ENCODE measurements around the gene ATP6V0C. TPM values are rescaled to one million over a fixed set of nuclear protein-coding genes. Genes with fewer than 3 reads are reported as not detected.

Gene ATP6V0C
- total RNA-seq, 4 donors from 2014 or later, result 63.1 to 218 (median 126) TPM

DNA sequence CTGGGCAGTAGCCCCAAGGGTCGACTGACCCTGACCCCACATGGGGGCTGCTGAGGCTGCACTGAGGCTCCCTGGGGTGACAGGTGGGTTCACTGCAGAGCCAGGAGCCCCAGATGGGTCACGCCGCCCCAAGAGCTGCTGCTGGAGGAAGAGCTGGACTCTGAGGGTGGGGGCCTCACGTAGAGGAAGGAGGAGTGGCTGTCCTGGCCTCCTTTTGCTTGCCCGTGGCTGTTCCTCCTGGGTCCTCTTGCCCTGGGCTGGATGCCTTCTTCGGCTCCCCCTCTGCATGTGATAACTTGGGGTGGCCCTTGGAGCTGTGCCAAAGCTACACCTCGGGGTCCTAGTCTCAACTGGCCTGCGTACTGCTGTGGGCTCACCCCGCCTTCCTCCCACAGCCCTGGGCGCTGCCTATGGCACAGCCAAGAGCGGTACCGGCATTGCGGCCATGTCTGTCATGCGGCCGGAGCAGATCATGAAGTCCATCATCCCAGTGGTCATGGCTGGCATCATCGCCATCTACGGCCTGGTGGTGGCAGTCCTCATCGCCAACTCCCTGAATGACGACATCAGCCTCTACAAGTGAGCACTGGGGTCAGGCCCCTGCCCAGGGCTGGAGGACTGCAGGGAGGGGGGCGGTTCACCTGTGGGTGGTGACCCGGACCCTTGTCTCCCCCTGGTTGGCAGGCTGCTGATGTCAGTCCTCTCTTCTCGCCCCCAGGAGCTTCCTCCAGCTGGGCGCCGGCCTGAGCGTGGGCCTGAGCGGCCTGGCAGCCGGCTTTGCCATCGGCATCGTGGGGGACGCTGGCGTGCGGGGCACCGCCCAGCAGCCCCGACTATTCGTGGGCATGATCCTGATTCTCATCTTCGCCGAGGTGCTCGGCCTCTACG is 5.3 kb downstream of the ATP6V0C start:
- intact Hi-C loops (cut with DNase I; ENCODE audit: low total_unique reads), result no loop called here
- no peak for TF ChIP-seq POLR2A (IDR thresholded peaks at IDR 0.05)
- DNase-seq (ENCODE audit: low spot score in 2 of 2), result peak in 1 of 2 donors; percentile 88
- no peak overlapping the region for H3K4me3 ChIP-seq (ENCODE audit: low read depth, poor library complexity, severe bottlenecking)
- 75 to 82% methylated on average over 38 to 39 of the region's 39 CpGs for WGBS, 2 donors

DNA sequence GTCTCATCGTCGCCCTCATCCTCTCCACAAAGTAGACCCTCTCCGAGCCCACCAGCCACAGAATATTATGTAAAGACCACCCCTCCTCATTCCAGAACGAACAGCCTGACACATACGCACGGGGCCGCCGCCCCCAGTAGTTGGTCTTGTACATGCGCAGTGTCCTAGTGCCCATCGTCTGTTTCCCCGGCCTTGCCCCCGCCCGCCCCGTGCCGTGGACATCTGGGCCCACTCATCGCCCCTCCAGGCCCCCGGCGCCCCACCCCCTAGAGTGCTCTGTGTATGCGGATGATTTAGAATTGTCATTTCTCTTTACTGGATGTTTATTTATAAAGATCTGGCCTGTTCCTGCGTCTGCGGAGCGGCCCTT is 5.9 kb downstream of the ATP6V0C start:
- intact Hi-C loops (cut with DNase I; ENCODE audit: low total_unique reads), result no loop called here
- H3K4me3 ChIP-seq (ENCODE audit: low read depth, poor library complexity, severe bottlenecking), result no peak overlapping the region
- DNase-seq (ENCODE audit: low spot score in 2 of 2), result no peak
- WGBS, 2 donors, result 30 to 46% methylated on average over 18 to 21 of the region's 22 CpGs
- no peak for TF ChIP-seq POLR2A (IDR thresholded peaks at IDR 0.05)
- TF ChIP-seq, protein P1, sequence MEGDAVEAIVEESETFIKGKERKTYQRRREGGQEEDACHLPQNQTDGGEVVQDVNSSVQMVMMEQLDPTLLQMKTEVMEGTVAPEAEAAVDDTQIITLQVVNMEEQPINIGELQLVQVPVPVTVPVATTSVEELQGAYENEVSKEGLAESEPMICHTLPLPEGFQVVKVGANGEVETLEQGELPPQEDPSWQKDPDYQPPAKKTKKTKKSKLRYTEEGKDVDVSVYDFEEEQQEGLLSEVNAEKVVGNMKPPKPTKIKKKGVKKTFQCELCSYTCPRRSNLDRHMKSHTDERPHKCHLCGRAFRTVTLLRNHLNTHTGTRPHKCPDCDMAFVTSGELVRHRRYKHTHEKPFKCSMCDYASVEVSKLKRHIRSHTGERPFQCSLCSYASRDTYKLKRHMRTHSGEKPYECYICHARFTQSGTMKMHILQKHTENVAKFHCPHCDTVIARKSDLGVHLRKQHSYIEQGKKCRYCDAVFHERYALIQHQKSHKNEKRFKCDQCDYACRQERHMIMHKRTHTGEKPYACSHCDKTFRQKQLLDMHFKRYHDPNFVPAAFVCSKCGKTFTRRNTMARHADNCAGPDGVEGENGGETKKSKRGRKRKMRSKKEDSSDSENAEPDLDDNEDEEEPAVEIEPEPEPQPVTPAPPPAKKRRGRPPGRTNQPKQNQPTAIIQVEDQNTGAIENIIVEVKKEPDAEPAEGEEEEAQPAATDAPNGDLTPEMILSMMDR (IDR thresholded peaks at IDR 0.05), result no peak

DNA sequence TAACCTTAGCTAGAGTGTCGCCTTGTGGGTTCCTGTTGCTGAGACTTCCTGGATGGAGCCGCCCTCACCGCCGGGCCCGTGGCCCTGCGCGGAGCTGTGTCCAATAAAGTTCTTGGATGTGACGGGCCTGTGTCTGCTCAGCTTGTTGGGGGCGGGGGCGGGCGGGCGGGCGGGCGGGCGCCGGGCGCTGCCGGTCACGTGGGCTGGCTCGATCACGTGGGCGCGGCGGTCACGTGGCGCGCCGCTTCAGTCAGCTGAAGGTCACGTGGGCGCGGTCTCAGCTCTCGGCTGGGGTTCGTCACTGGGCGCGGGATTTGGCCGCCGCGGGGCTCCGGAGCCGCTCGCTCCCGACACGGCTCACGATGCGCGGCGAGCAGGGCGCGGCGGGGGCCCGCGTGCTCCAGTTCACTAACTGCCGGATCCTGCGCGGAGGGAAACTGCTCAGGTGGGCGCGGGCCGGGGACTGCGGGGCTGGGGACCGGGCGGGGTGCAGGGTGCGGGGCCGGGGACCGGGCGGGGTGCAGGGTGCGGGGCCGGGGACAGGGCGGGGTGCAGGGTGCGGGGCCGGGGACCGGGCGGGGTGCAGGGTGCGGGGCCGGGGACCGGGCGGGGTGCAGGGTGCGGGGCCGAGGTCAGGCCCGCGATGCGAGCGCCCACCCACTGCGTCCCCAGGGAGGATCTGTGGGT is 6.5 kb downstream of the ATP6V0C start, which contains the start of gene AMDHD2:
Gene AMDHD2, plus strand, starts transcription at position 275 of the 687 bp plus-strand sequence. Its CDS starts 88 bp downstream, at position 363.
- TF ChIP-seq, protein P1 (IDR thresholded peaks at IDR 0.05), result no peak
- TF ChIP-seq POLR2A (IDR thresholded peaks at IDR 0.05), result no peak
- intact Hi-C loops (cut with DNase I; ENCODE audit: low total_unique reads), result no loop called here
- WGBS, 2 donors, result 0 to 2% methylated on average over 8 to 30 of the region's 83 CpGs
- H3K4me3 ChIP-seq (ENCODE audit: low read depth, poor library complexity, severe bottlenecking), result peak within 1 kb of the TSS; percentile 38
- DNase-seq (ENCODE audit: low spot score in 2 of 2), result peak; percentile 90 to 98

DNA sequence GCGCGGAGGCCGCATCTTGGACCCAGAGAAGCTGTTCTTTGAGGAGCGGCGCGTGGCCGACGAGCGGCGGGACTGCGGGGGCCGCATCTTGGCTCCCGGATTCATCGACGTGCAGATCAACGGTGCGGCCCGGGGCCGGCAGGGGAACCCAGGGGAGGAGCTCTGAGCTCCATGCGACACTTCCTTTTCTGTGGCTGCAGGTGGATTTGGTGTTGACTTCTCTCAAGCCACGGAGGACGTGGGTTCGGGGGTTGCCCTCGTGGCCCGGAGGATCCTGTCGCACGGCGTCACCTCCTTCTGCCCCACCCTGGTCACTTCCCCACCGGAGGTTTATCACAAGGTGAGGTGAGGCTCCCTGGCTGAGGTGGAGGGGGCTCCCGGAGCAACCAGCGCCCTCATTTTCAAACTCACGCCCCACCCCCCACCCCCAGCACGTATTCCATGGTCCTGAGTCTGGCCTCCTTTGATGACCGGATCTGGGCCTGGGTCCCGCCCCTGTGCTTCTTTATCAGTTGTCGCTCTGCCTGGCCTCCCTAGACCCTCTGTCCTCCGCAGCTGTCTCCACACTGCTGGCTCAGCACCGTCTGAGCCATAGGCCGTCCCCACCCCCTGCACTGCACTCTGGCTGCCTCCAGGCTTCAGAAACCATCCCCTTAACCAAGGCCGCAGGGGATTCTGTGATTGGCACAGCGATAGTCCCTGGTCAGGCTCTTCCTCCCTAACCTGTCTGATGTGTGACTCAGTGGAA is 7.2 kb downstream of the ATP6V0C start:
- WGBS, 2 donors, result 14 to 16% methylated on average over 40 to 41 of the region's 41 CpGs
- TF ChIP-seq, protein P1 (IDR thresholded peaks at IDR 0.05), result no peak
- TF ChIP-seq POLR2A (IDR thresholded peaks at IDR 0.05), result no peak
- peak overlapping the region; percentile 38 for H3K4me3 ChIP-seq (ENCODE audit: low read depth, poor library complexity, severe bottlenecking)
- intact Hi-C loops (cut with DNase I; ENCODE audit: low total_unique reads), result no loop called here
- peak in 1 of 2 donors; percentile 91 for DNase-seq (ENCODE audit: low spot score in 2 of 2)

DNA sequence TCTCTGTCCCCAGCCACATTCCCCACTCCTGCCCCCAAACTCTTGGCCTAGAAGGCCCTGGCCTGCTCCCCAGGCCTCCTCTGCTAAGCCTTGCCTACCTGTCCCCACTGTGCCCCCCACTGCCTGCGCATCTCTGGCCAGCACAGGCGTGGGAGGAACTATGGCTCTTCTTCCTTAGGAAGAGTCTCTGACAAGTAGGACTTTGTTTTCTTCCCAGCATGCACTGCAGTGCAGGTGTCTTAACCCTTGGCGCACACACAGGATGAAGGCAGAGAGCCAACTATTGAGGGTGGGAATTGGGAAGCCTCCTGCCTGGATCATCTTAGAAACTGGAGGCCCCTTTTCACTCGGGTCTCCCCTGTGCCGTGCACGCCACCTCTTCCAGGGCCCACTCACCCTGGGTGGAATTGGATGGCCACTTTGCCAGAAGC is 10.1 kb downstream of the ATP6V0C start:
- whole genome bisulfite sequencing, 2 donors, result 72 to 83% methylated on average over 6 of the region's 6 CpGs
- no peak for TF ChIP-seq POLR2A (IDR thresholded peaks at IDR 0.05)
- TF ChIP-seq, protein P1 (IDR thresholded peaks at IDR 0.05), result no peak
- intact Hi-C loops (cut with DNase I; ENCODE audit: low total_unique reads), result no loop called here
- no peak for DNase-seq (ENCODE audit: low spot score in 2 of 2)
- no peak overlapping the region for H3K4me3 ChIP-seq (ENCODE audit: low read depth, poor library complexity, severe bottlenecking)
